CD4-positive, alpha-beta T cell treated with Interleukin-4 for 4 hours (primary cell): ENCODE measurements around the gene CACNA1E.

ENCODE experiments used
- DNase-seq: peaks from one replicate; pipeline ENCODE4 v3.0.0-alpha.2; 2020

Gene CACNA1E

DNA sequence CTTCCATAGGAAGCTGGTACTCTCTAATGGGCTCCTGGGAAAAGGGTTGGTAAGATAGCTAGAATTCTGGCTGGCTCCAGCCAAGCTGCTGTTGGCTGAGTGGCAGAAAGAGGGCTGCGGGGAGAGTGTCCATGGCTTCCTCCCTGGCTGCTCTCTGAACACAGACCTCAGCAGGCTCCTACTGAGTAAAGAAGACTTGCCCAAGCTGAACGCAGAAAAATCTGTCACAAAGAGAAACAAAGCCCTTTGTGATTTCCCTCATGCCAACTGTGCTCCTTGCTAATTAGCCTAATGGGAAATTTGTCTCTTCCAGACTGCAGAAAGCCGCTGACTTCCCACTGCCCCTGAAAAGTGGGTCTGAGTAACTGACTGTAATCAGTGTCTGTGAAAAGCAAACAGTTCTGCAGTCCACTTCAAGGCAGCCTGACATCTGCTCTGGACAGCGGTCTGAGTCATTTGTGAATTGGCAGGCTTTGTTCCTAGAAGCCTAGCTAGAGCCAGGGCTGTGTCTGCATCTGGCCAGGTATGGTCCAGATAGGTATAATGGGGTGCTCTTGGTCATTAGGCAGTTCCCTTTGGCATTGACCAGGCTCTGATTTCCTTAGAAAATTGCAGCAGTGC, 295.4 kb downstream of the CACNA1E start:
- no peak for DNase-seq

DNA sequence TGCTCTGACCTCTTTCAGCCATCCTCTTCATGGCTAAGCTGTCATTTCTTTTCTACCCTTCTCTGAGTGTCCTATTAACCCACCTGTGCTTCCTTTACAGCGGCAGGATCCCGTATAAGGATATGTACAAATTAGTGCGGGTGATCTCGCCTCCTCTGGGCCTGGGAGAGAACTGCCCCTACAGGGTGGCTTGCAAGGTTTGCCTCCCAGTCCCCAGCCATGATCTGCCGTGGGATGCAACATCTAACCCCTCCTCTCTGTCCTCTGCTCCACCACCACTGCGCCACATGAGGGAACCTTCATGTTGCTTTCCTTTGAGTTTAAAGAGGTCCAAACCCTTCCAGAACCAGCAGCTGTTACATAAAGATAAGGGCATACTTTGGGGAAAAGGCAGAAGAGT, 296.0 kb downstream of the CACNA1E start:
- no peak for DNase-seq

DNA sequence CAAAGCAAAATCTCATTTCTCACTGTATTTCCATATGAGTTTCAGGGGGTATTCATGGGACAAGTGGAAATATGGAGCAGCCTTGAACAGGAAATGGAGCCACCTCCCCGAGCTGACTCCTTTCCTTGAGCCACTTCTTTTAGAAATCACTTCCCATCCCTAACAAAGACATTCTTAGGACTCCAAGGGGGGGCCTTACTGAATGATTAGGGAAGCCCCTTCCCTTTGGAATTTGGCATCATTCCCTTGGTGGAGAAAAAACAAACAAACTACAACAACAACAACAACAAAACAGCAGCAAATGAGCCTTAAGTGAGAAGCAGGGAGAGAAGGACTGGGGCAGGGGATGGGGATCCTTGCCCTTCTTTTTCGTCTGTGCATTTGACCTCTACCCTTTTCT, 299.9 kb downstream of the CACNA1E start:
- no peak for DNase-seq

GRCh38 chr1:181784039-181784683, 300.8 kb downstream of the CACNA1E start:
- DNase-seq = no peak

GRCh38 chr1:181789395-181789794, 306.1 kb downstream of the CACNA1E start:
- no peak for DNase-seq

DNA sequence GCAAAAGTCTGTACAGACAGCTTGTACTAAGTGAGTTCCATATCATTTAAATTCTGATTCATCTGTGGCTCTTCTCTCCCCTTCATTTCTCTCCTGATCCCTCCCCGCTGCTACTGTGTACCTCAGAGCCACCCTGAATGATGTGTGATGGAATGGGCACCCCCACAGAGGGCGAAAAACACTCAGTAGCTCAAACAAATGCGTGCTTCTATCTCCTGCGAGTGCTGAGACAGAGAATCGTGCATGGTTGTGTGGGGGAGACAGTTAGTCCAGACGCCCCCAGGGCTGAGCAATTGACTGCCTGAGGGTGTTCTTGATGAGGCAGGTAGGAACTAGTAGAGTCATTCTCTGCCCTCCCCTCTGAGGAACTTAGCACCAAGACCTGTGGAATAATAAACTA, 308.4 kb downstream of the CACNA1E start:
- no peak for DNase-seq

DNA sequence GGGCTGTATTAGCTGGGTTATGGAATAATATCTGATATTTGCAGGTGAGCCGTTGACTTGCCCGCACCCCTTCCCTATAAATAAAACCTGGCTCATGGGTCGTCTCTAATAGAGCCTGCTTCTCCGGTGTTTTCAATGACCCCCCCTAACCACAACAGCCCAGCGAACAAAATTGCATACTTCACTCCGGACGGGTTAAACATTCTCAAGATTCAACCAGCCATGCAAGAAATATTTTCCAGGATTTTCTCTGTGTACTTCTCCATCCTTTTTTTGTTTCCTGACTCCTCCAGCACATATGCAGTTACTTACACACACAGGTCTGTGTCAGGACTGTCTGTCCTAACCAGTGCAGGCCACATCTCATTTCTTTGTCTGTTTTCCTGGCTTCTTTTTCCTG, 310.5 kb downstream of the CACNA1E start:
- no peak for DNase-seq

GRCh38 chr1:181794332-181794731, 311.0 kb downstream of the CACNA1E start:
- no peak for DNase-seq

DNA sequence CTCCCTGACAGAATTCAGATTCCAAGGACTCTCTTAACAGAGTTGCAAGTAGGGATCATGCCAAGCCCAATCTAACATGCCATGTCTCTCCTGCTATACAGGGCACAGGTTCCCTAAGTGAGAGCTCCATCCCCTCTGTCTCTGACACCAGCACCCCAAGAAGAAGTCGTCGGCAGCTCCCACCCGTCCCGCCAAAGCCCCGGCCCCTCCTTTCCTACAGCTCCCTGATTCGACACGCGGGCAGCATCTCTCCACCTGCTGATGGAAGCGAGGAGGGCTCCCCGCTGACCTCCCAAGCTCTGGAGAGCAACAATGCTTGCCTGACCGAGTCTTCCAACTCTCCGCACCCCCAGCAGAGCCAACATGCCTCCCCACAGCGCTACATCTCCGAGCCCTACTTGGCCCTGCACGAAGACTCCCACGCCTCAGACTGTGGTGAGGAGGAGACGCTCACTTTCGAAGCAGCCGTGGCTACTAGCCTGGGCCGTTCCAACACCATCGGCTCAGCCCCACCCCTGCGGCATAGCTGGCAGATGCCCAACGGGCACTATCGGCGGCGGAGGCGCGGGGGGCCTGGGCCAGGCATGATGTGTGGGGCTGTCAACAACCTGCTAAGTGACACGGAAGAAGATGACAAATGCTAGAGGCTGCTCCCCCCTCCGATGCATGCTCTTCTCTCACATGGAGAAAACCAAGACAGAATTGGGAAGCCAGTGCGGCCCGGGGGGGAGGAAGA, 315.0 kb downstream of the CACNA1E start:
- DNase-seq = no peak

DNA sequence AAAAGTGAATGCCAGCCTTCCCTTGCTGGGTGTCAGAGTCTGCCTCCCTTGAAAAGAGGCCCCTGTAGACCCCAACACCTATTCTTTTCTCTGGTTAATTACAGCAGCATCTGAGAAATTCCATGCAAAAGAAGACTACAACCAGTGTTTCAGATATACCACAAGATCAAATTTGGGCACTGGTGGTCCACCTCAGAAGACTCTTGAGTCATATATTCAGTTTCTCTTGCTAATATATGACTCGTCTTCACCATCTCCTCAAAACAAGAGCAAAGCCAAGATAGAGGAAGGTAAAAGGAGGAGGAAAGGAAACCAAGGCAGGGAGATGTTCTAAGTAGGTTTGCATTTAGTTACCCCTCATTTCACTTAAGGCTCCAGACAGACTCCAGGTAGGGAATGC, 318.3 kb downstream of the CACNA1E start:
- DNase-seq = no peak

- DNase-seq = no peak
These were observed 319.1 kb downstream of the CACNA1E start for GRCh38 chr1:181802466-181802865.

DNA sequence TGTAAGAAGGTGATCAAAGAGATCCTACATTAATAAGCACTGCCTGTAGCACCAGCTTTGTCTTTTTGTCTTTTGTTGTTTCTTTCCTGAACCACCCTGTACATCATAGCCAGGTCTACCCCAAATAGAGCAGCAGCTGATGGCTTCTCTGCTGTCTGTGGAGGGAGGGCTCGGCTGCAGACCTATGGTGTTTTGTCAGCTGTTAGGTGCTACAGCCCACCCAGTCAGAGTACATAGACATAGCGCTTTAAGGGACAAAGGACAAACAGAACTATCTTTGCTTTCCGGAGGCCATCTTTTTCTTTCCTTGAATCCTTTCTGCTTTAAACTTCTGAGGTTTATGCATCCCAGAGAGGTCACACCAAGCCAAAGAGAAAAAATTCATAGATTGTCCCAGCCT, 320.1 kb downstream of the CACNA1E start:
- DNase-seq = no peak

GRCh38 chr1:181804989-181805388, 321.7 kb downstream of the CACNA1E start:
- no peak for DNase-seq

- no peak for DNase-seq
These were observed 323.4 kb downstream of the CACNA1E start for GRCh38 chr1:181806746-181807145.

DNA sequence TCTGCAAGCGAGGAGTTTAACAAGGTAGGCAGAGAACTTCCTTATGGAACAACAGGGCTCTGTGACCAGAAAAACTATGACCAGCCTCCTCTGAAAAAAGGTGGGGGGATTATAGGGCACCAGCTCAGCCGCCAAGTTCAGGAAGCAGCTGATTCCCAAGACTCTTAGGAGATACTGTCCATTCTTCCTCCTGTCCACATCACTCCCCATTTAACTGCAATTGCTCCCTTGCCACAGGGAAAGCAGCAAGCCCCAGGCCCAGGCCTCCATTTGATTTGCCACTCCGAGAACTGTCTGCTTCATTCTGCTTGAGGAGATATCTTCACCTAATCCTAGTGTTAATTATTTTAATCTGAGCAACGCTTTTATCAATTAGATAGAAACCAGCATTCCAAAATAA, 323.9 kb downstream of the CACNA1E start:
- no peak for DNase-seq

GRCh38 chr1:181809991-181810545, 326.8 kb downstream of the CACNA1E start:
- no peak for DNase-seq

- no peak for DNase-seq
These were observed 328.9 kb downstream of the CACNA1E start for GRCh38 chr1:181812208-181812607.

- no peak for DNase-seq
These were observed 329.9 kb downstream of the CACNA1E start for GRCh38 chr1:181813266-181813665.

DNA sequence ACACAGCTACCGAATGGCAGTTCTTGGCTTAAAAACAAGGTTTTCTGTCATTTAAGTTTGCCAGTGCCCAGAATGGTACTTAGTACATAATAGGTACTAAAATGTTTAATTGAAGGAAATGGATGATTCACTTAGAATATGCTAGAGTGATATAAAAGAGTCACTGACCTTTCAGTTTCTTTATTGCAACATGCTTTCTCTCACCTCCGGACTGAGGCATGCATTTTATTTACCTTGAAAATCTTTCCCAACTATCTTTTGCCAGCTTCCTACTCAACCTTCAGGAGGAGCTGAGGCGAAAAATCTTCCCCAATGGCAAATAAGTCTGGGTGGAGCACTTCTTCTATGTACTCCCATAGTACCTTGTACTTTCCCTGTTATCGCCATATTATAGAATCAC, 333.3 kb downstream of the CACNA1E start:
- no peak for DNase-seq

- no peak for DNase-seq
These were observed 333.8 kb downstream of the CACNA1E start for GRCh38 chr1:181817091-181817490.

DNA sequence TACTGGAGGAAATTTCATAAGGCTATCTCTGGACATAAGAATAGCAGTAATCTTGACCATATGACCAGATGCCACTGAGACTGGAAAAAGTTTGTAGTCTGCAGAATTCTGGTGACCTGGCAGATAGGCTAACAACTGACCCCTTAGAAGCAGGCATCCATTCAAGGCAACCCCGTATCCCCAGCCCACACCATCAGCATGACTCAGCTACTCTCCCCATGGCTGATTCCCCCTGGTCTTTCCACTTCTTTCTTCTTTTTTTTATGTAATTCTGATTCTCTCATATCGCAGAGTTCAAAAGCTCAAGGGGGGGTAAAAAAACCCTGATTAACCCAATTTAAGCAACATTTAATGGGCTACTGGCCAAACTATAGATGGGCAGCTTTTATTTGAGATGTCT, 335.1 kb downstream of the CACNA1E start:
- no peak for DNase-seq

DNA sequence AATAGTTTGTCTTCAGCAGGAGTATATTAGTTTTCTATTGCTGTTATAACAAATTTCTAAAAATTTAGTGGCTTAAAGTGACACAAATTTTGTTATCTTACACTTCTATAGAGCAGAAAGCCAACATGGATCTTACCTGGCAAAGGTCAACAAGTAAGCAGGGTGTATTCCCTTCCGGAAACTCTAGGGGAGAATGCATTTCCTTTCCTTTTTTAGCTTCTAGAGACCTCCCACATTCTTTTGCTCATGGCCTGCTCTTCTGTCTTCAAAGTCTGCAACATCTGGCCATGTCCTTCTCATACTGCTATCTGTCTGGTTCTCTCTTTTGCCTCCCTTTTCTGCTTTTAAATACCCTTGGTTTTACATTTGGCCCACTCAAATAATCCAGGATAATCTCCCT, 335.6 kb downstream of the CACNA1E start:
- no peak for DNase-seq

GRCh38 chr1:181821701-181822100, 338.4 kb downstream of the CACNA1E start:
- no peak for DNase-seq
